Liver (tissue), 9 donors: Measurements from ENCODE around the gene STAB1. TPM values are rescaled to one million over a fixed set of nuclear protein-coding genes. Genes with fewer than 3 reads are reported as not detected.

Experiments used
- DNase-seq: peaks from one replicate; pipeline ENCODE4 v3.0.0-alpha.2; 2017; ENCODE audit warnings: low spot score
- H3K27ac ChIP-seq, 2 donors: one replicate each; pipeline ENCODE4 v1.7.0; 2013; ENCODE audit warnings: inconsistent platforms in 2 of 2, low read length in 2 of 2, control low read depth in 1 of 2, low read depth in 1 of 2, mild to moderate bottlenecking in 1 of 2
- H3K27me3 ChIP-seq, 4 donors: one replicate each; pipeline versions ENCODE4 v1.6.1 to v1.7.0; 2013; ENCODE audit warnings: low read length in 3 of 4, inconsistent platforms in 1 of 4, mild to moderate bottlenecking in 1 of 4, moderate library complexity in 1 of 4; ENCODE audit not compliant: control insufficient read depth in 4 of 4, insufficient read depth in 4 of 4
- H3K36me3 ChIP-seq, 4 donors: one replicate each; pipeline versions ENCODE4 v1.6.1 to v1.7.0; 2013; ENCODE audit warnings: low read length in 3 of 4, mild to moderate bottlenecking in 3 of 4, low read depth in 1 of 4, moderate library complexity in 1 of 4; ENCODE audit not compliant: control insufficient read depth in 4 of 4, insufficient read depth in 3 of 4
- H3K4me1 ChIP-seq, 4 donors: one replicate each; pipeline versions ENCODE4 v1.6.1 to v1.7.0; 2013; ENCODE audit warnings: low read length in 3 of 4, mild to moderate bottlenecking in 3 of 4, moderate library complexity in 1 of 4; ENCODE audit not compliant: control insufficient read depth in 4 of 4, insufficient read depth in 4 of 4
- H3K4me3 ChIP-seq, 3 donors: one replicate each; pipeline versions ENCODE4 v1.6.1 to v1.7.0; 2013; ENCODE audit warnings: low read length in 3 of 3, control low read depth in 1 of 3, low read depth in 1 of 3, mild to moderate bottlenecking in 1 of 3
- H3K9ac ChIP-seq, 2 donors: one replicate each; pipeline ENCODE4 v1.7.0; 2013; ENCODE audit warnings: low read length in 2 of 2, mild to moderate bottlenecking in 2 of 2, moderate library complexity in 2 of 2, control low read depth in 1 of 2, low read depth in 1 of 2
- H3K9me3 ChIP-seq, 4 donors: one replicate each; pipeline versions ENCODE4 v1.6.1 to v1.7.0; 2013; ENCODE audit warnings: low read length in 3 of 4; ENCODE audit not compliant: control insufficient read depth in 4 of 4
- FOXA1 ChIP-seq: IDR thresholded peaks from 2 replicates; pipeline ENCODE4 v1.6.1; 2016; ENCODE audit warnings: antibody characterized with exemption
- GABPA ChIP-seq, 2 donors: IDR thresholded peaks in 1 of 2; conservative IDR thresholded peaks in 1 of 2; 2 replicates each; pipeline ENCODE4 v1.6.1; 2016; ENCODE audit warnings: antibody characterized with exemption in 2 of 2, mild to moderate bottlenecking in 1 of 2, moderate library complexity in 1 of 2
- HNF4A ChIP-seq, 2 donors: conservative IDR thresholded peaks; 2 replicates each; pipeline ENCODE4 v1.6.1; 2016; ENCODE audit warnings: antibody characterized with exemption in 2 of 2, mild to moderate bottlenecking in 2 of 2
- HNF4G ChIP-seq: IDR thresholded peaks from 2 replicates; pipeline ENCODE4 v1.6.1; 2016; ENCODE audit warnings: antibody characterized with exemption
- JUND ChIP-seq, 2 donors: IDR thresholded peaks; 2 replicates each; pipeline ENCODE4 v1.6.1; 2016; ENCODE audit warnings: antibody characterized with exemption in 2 of 2
- NR2F2 ChIP-seq: IDR thresholded peaks from 2 replicates; pipeline ENCODE4 v1.6.1; 2016; ENCODE audit warnings: antibody characterized with exemption
- RAD21 ChIP-seq, 2 donors: IDR thresholded peaks; 2 replicates each; pipeline ENCODE4 v1.6.1; 2016; ENCODE audit warnings: antibody characterized with exemption in 2 of 2, mild to moderate bottlenecking in 2 of 2
- SP1 ChIP-seq: IDR thresholded peaks from 2 replicates; pipeline ENCODE4 v1.6.1; 2018; ENCODE audit warnings: antibody characterized with exemption, mild to moderate bottlenecking
- TAF1 ChIP-seq: conservative IDR thresholded peaks from 2 replicates; pipeline ENCODE4 v1.6.1; 2016; ENCODE audit warnings: antibody characterized with exemption, mild to moderate bottlenecking
- WGBS: extraction: QIAGEN DNeasy Blood & Tissue Kit; methylation state at CpG from one replicate; pipeline ENCODE4 v1.1.7; 2013; 5-methylcytosine and 5-hydroxymethylcytosine counted together
- polyA plus RNA-seq, 2 donors: library from polyadenylated mRNA; stranded (reverse) in 1 of 2; unstranded in 1 of 2; fragments of 200-250 nt in 1 of 2; fragments of >200 nt in 1 of 2; fragmentation: Nextera tagmentation in 1 of 2; extraction: Ambion mirVana in 1 of 2; gene quantifications; one replicate each; pipeline versions ENCODE4 v1.2.1 to v1.2.3, GENCODE V29; 2013 to 2015
- total RNA-seq, 2 donors: library from RNA; depleted of rRNA; stranded (reverse); fragments of >200 nt; gene quantifications; one replicate each; pipeline ENCODE4 v1.2.3, GENCODE V29; 2014
- TF ChIP-seq, protein P1 (sequence below): IDR thresholded peaks from 2 replicates; pipeline ENCODE4 v1.6.1; 2016; ENCODE audit warnings: antibody characterized with exemption, mild to moderate bottlenecking
- TF ChIP-seq, protein P2 (sequence below): fragments of 150-350 bp; IDR thresholded peaks from 2 replicates; pipeline ENCODE4 v1.5.1; 2017; ENCODE audit warnings: improper control_type of control experiment, low read depth, low read length; ENCODE audit not compliant: missing input control
- TF ChIP-seq, protein P3 (sequence below): IDR thresholded peaks from 2 replicates; pipeline ENCODE4 v1.6.1; 2016; ENCODE audit warnings: antibody characterized with exemption
- donor health status: healthy.
- donor health status: healthy.
- donor health status: healthy.
- donor health status: healthy.
- donor health status: healthy.

Gene STAB1
- total and polyA plus RNA-seq, 4 donors: 42.0 to 198 (median 71.5) TPM

DNA sequence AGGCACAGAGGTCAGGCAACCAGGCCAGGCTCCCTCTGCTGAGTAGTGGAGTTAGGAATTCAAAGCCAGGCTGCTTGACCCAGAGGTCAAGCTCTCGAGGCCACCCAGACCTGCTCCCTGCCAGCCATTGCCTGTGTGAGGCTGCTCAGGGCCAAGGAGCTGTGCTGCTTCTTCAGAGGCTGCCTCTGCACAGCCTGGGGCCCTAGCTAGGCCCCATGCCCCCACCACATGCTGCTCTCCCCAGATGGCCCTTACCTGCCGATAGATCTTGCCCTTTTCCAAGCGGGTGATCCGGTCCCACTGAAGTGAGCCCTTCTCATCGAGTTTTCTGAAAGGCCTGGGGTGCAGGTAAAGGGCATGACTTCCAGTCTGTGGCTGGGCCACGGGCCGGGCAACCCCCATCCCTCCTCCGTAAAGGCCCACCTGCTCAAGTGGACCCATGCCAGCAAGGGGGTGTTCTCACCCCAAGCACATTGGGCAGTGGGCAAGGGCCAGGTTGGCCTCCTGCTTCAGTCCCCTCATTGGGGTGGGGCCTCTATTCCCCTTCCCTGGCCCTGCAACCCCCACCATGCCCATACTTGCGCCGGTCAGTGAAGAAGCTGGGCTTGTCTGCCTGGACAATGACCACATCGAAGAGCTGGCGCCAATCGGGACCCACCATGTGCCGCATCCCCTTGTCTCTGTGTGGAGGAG is 32.0 kb downstream of the STAB1 start:
- no peaks in the 10 kb centered on the region for H3K36me3 ChIP-seq
- no peaks in the 10 kb centered on the region for H3K27me3 ChIP-seq
- H3K9ac ChIP-seq: no peak overlapping the region
- no peak for TF ChIP-seq RAD21 (IDR thresholded peaks at IDR 0.05)
- TF ChIP-seq NR2F2: peak; percentile 51
- 90% methylated on average over 14 of the region's 14 CpGs for whole genome bisulfite sequencing
- peaks cover 0 to 4% (median 0%) of the 10 kb centered on the region in 4 donors for H3K4me1 ChIP-seq
- no peak overlapping the region for H3K4me3 ChIP-seq
- H3K9me3 ChIP-seq: no peaks in the 10 kb centered on the region
- no peak for DNase-seq
- H3K27ac ChIP-seq: peak overlapping the region in 1 of 2 donors; percentile 3

DNA sequence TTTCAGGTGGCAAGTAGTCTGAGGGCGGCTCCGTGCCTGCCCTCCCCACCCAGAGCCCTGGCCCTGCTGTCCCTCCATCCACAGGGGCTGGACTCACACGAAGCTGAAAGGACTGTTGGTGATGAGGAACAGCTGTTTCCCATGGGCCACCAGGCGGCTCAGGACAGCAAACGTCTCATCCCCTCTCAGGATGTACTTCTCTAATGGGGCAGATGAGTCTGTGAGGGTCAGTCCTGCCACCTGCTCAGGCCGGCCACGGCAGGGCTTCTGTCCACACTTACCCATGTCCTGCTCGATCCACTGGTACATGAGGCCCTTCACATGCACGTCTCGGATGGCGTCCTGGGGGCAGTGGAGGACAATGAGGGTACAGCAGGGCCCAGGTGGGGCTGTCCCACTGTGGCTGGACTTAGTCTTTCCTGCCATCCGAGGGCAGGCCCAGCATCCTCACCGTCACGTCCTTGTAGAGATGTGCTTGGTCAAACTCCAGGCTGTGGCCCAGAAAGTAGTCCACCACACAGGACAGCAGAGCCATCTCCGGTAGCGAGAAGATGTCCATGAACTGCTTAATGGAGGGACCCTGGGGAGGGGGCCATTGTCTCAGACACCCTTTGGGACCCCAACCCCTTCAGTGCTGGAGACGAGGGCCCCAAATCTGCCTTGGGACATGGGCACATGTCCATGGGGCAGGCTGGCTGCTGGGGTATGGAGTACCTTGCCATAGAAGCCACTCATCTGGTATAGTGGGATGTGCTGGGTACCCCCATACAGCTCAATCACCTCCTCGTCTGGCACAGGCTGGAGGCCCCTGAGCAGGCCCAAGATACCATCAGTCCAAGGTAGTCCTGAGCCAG is 32.8 kb downstream of the STAB1 start:
- H3K27me3 ChIP-seq: no peaks in the 10 kb centered on the region
- TF ChIP-seq TAF1 (no peak), RAD21 (IDR thresholded peaks at IDR 0.05) (no peak), SP1 (no peak), HNF4A (conservative IDR thresholded peaks at IDR 0.05) (no peak), FOXA1 (no peak), HNF4G (no peak), NR2F2 (no peak), GABPA (IDR thresholded peaks at IDR 0.05 in 1 of 2, conservative IDR thresholded peaks at IDR 0.05 in 1 of 2) (no peak), JUND (IDR thresholded peaks at IDR 0.05) (no peak)
- TF ChIP-seq, protein P1, sequence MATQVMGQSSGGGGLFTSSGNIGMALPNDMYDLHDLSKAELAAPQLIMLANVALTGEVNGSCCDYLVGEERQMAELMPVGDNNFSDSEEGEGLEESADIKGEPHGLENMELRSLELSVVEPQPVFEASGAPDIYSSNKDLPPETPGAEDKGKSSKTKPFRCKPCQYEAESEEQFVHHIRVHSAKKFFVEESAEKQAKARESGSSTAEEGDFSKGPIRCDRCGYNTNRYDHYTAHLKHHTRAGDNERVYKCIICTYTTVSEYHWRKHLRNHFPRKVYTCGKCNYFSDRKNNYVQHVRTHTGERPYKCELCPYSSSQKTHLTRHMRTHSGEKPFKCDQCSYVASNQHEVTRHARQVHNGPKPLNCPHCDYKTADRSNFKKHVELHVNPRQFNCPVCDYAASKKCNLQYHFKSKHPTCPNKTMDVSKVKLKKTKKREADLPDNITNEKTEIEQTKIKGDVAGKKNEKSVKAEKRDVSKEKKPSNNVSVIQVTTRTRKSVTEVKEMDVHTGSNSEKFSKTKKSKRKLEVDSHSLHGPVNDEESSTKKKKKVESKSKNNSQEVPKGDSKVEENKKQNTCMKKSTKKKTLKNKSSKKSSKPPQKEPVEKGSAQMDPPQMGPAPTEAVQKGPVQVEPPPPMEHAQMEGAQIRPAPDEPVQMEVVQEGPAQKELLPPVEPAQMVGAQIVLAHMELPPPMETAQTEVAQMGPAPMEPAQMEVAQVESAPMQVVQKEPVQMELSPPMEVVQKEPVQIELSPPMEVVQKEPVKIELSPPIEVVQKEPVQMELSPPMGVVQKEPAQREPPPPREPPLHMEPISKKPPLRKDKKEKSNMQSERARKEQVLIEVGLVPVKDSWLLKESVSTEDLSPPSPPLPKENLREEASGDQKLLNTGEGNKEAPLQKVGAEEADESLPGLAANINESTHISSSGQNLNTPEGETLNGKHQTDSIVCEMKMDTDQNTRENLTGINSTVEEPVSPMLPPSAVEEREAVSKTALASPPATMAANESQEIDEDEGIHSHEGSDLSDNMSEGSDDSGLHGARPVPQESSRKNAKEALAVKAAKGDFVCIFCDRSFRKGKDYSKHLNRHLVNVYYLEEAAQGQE: no peak
- TF ChIP-seq, protein P2, sequence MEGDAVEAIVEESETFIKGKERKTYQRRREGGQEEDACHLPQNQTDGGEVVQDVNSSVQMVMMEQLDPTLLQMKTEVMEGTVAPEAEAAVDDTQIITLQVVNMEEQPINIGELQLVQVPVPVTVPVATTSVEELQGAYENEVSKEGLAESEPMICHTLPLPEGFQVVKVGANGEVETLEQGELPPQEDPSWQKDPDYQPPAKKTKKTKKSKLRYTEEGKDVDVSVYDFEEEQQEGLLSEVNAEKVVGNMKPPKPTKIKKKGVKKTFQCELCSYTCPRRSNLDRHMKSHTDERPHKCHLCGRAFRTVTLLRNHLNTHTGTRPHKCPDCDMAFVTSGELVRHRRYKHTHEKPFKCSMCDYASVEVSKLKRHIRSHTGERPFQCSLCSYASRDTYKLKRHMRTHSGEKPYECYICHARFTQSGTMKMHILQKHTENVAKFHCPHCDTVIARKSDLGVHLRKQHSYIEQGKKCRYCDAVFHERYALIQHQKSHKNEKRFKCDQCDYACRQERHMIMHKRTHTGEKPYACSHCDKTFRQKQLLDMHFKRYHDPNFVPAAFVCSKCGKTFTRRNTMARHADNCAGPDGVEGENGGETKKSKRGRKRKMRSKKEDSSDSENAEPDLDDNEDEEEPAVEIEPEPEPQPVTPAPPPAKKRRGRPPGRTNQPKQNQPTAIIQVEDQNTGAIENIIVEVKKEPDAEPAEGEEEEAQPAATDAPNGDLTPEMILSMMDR: no peak
- TF ChIP-seq, protein P3, sequence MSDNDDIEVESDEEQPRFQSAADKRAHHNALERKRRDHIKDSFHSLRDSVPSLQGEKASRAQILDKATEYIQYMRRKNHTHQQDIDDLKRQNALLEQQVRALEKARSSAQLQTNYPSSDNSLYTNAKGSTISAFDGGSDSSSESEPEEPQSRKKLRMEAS: no peak
- H3K9me3 ChIP-seq: no peaks in the 10 kb centered on the region
- WGBS: 80% methylated on average over 18 of the region's 18 CpGs
- no peak overlapping the region for H3K4me3 ChIP-seq
- no peaks in the 10 kb centered on the region for H3K36me3 ChIP-seq
- no peak overlapping the region for H3K9ac ChIP-seq
- no peak for DNase-seq
- H3K27ac ChIP-seq: peak overlapping the region in 1 of 2 donors; percentile 3
- H3K4me1 ChIP-seq: peaks cover 0 to 4% (median 0%) of the 10 kb centered on the region in 4 donors
